ENCODE results near the gene ZG16. TPM values are rescaled to one million over a fixed set of nuclear protein-coding genes. Genes with fewer than 3 reads are reported as not detected.
"Not testable (repeated sequence)": the region's sequence is repeated elsewhere in the genome, so short reads cannot be mapped to it uniquely, and the experiment has no call there.

ZG16 gene
- total RNA-seq, 2 donors from 2014 or later = not detected

- Histone ChIP-seq H3K36me3 (ENCODE audit: control insufficient read depth, insufficient read depth, low read length) (no peaks in the 10 kb centered on the region), H3K4me3 (ENCODE audit: low read length) (no peak overlapping the region), H3K27ac (ENCODE audit: low read depth, low read length) (no peak overlapping the region), H3K9ac (ENCODE audit: extremely low read depth, low read length, poor library complexity, severe bottlenecking) (no peak overlapping the region), H3K9me3 (ENCODE audit: control insufficient read depth, low read length) (no peaks in the 10 kb centered on the region), H3K27me3 (ENCODE audit: control insufficient read depth, insufficient read depth, low read length, poor library complexity, severe bottlenecking) (no peaks in the 10 kb centered on the region), H3K4me1 (ENCODE audit: control insufficient read depth, insufficient read depth, low read length) (no peaks in the 10 kb centered on the region)
- Mint-ChIP-seq H3K9me3 (peaks cover 16% of the 10 kb centered on the region), H3K4me1 (no peaks in the 10 kb centered on the region), H3K27ac (no peak overlapping the region), H3K27me3 (ENCODE audit: insufficient read depth) (no peaks in the 10 kb centered on the region), H3K4me3 (no peak overlapping the region), H3K36me3 (ENCODE audit: low read depth) (peaks cover 11% of the 10 kb centered on the region)
- no peak for TF ChIP-seq CTCF (conservative IDR thresholded peaks at IDR 0.05)
- 94 to 97% methylated on average over 6 to 30 of the region's 30 CpGs for WGBS, 2 experiments (ENCODE audit: insufficient coverage in 1 of 2, insufficient read length in 1 of 2)
- no peak for DNase-seq
Measured at GRCh38 chr16:29747947-29748759, 29.9 kb upstream of the ZG16 start.

- WGBS, 2 experiments (ENCODE audit: insufficient coverage in 1 of 2, insufficient read length in 1 of 2) = 87 to 97% methylated on average over 4 of the region's 4 CpGs
- H3K9ac ChIP-seq (ENCODE audit: extremely low read depth, low read length, poor library complexity, severe bottlenecking); H3K27ac ChIP-seq (ENCODE audit: low read depth, low read length); H3K27me3 ChIP-seq (ENCODE audit: control insufficient read depth, insufficient read depth, low read length, poor library complexity, severe bottlenecking); H3K36me3 ChIP-seq (ENCODE audit: control insufficient read depth, insufficient read depth, low read length); DNase-seq; H3K4me1 ChIP-seq (ENCODE audit: control insufficient read depth, insufficient read depth, low read length); H3K4me3 ChIP-seq (ENCODE audit: low read length); H3K27me3 Mint-ChIP-seq (ENCODE audit: insufficient read depth); H3K9me3 ChIP-seq (ENCODE audit: control insufficient read depth, low read length); H3K4me3 Mint-ChIP-seq; H3K4me1 Mint-ChIP-seq; H3K27ac Mint-ChIP-seq: not testable (repeated sequence)
- peaks cover 16% of the 10 kb centered on the region for H3K9me3 Mint-ChIP-seq
- peaks cover 11% of the 10 kb centered on the region for H3K36me3 Mint-ChIP-seq (ENCODE audit: low read depth)
Measured at GRCh38 chr16:29748760-29749149, 29.3 kb upstream of the ZG16 start.

GRCh38 chr16:29753516-29753915 lies 24.5 kb upstream of the ZG16 start:
- Mint-ChIP-seq H3K27me3 (ENCODE audit: insufficient read depth) (no peaks in the 10 kb centered on the region), H3K36me3 (ENCODE audit: low read depth) (peaks cover 6% of the 10 kb centered on the region), H3K4me3 (no peak overlapping the region), H3K9me3 (peaks cover 6% of the 10 kb centered on the region), H3K27ac (no peak overlapping the region), H3K4me1 (peaks cover 6% of the 10 kb centered on the region)
- 44 to 82% methylated on average over 1 of the region's 1 CpG for WGBS, 2 experiments (ENCODE audit: insufficient coverage in 1 of 2, insufficient read length in 1 of 2)
- no peaks in the 10 kb centered on the region for H3K36me3 ChIP-seq (ENCODE audit: control insufficient read depth, insufficient read depth, low read length)
- DNase-seq = no peak
- no peaks in the 10 kb centered on the region for H3K4me1 ChIP-seq (ENCODE audit: control insufficient read depth, insufficient read depth, low read length)
- H3K27me3 ChIP-seq (ENCODE audit: control insufficient read depth, insufficient read depth, low read length, poor library complexity, severe bottlenecking) = no peaks in the 10 kb centered on the region
- no peaks in the 10 kb centered on the region for H3K9me3 ChIP-seq (ENCODE audit: control insufficient read depth, low read length)
- H3K4me3 ChIP-seq (ENCODE audit: low read length) = no peak overlapping the region
- no peak for TF ChIP-seq CTCF (conservative IDR thresholded peaks at IDR 0.05)
- H3K9ac ChIP-seq (ENCODE audit: extremely low read depth, low read length, poor library complexity, severe bottlenecking) = no peak overlapping the region
- H3K27ac ChIP-seq (ENCODE audit: low read depth, low read length) = no peak overlapping the region
